ENCODE measurements around the gene ADARB1.

- no peak for TF ChIP-seq CTCF (IDR thresholded peaks at IDR 0.05; ENCODE audit: insufficient read depth, low read depth, low read length)
- no peak for TF ChIP-seq EZH2 (IDR thresholded peaks at IDR 0.05; ENCODE audit: insufficient read depth, low read length)
Observed at GRCh38 chr21:45057886-45058285, 16.5 kb upstream of the ADARB1 start.

Data from astrocyte (in vitro differentiated cells and primary cell).